B cell (primary cell): ENCODE data around the gene NOS3. TPM values are rescaled to one million over a fixed set of nuclear protein-coding genes. Genes with fewer than 3 reads are reported as not detected.

ENCODE experiments used
- ATAC-seq: fragments of 200-7000 bp; cut with Tn5 transposase; one replicate; pipeline ENCODE4 v1.10.0; 2021; ENCODE audit warnings: low read depth, mild to moderate bottlenecking, moderate number of reproducible peaks, moderate library complexity
- CTCF ChIA-PET: fragments of 350-600 bp; sonication (Branson Sonifier 250); formaldehyde crosslinking; loops from one replicate; lab custom pipeline; 2021; ENCODE audit warnings: antibody characterized with exemption, inconsistent platforms; lab: Charles Lee
- POLR2A ChIA-PET: fragments of 350-600 bp; sonication (Branson Sonifier 250); formaldehyde crosslinking; loops from one replicate; lab custom pipeline; 2021; ENCODE audit warnings: antibody characterized with exemption; lab: Charles Lee
- DNase-seq: peaks from one replicate; pipeline ENCODE4 v3.0.0; 2013
- H2AFZ ChIP-seq: 2 replicates; pipeline ENCODE4 v1.6.1; 2012; ENCODE audit warnings: mild to moderate bottlenecking, low read depth, low read length; ENCODE audit not compliant: insufficient read depth, poor library complexity, severe bottlenecking
- H3K27ac ChIP-seq, 2 donors: 1 replicate in 1 of 2; 2 replicates in 1 of 2; pipeline ENCODE4 v1.5.1; 2012 to 2013; ENCODE audit warnings: low read length in 2 of 2, mild to moderate bottlenecking in 2 of 2, moderate library complexity in 1 of 2
- H3K27me3 ChIP-seq, 4 experiments: fragments of 200-600 bp in 1 of 4; sonication (generic) in 1 of 4; replicated peaks in 1 of 4; 1 replicate in 2 of 4; 2 replicates in 2 of 4; pipeline versions ENCODE4 v1.6.1 to v1.7.0; 2013 to 2016; ENCODE audit warnings: low read length in 3 of 4, mild to moderate bottlenecking in 2 of 4, mixed read lengths in 1 of 4, moderate library complexity in 1 of 4; ENCODE audit not compliant: insufficient read depth in 4 of 4, control insufficient read depth in 3 of 4; ENCODE audit errors: control extremely low read depth in 1 of 4
- H3K36me3 ChIP-seq, 2 experiments: replicated peaks in 1 of 2; 1 replicate in 1 of 2; 2 replicates in 1 of 2; pipeline versions ENCODE4 v1.6.1 to v1.7.1; 2013; ENCODE audit warnings: low read length in 1 of 2; ENCODE audit not compliant: insufficient read depth in 2 of 2, control insufficient read depth in 1 of 2; ENCODE audit errors: control extremely low read depth in 1 of 2, extremely low read depth in 1 of 2
- H3K4me1 ChIP-seq, 2 donors: fragments of 200-600 bp in 1 of 2; sonication (generic) in 1 of 2; 1 replicate in 1 of 2; 2 replicates in 1 of 2; pipeline versions ENCODE4 v1.5.1 to v1.6.1; 2013 to 2017; ENCODE audit warnings: low read length in 2 of 2; ENCODE audit not compliant: control insufficient read depth in 2 of 2, insufficient read depth in 2 of 2
- H3K4me2 ChIP-seq: replicated peaks from 2 replicates; pipeline ENCODE3; 2012; ENCODE audit warnings: mild to moderate bottlenecking, low read depth, low read length; ENCODE audit not compliant: poor library complexity, severe bottlenecking
- H3K4me3 ChIP-seq, 5 experiments: fragments of 200-600 bp in 1 of 5; sonication (generic) in 1 of 5; 1 replicate in 3 of 5; 2 replicates in 2 of 5; pipeline versions ENCODE4 v1.5.1 to v1.7.0; 2011 to 2016; ENCODE audit warnings: low read length in 4 of 5, mild to moderate bottlenecking in 4 of 5, low read depth in 2 of 5, control low read depth in 1 of 5, moderate library complexity in 1 of 5; ENCODE audit not compliant: insufficient read depth in 1 of 5; ENCODE audit errors: control extremely low read depth in 1 of 5, extremely low read depth in 1 of 5
- H3K79me2 ChIP-seq: fragments of 200-600 bp; sonication (generic); one replicate; pipeline ENCODE4 v1.6.0; 2016; ENCODE audit warnings: low read length; ENCODE audit not compliant: control insufficient read depth, insufficient read depth
- H3K9ac ChIP-seq: fragments of 200-600 bp; sonication (generic); 2 replicates; pipeline ENCODE4 v1.6.1; 2017; ENCODE audit warnings: mild to moderate bottlenecking, low read length, moderate library complexity
- H3K9me3 ChIP-seq, 3 donors: one replicate each; pipeline versions ENCODE4 v1.6.1 to v1.7.1; 2013; ENCODE audit warnings: low read length in 2 of 3; ENCODE audit not compliant: control insufficient read depth in 2 of 3, insufficient read depth in 1 of 3; ENCODE audit errors: control extremely low read depth in 1 of 3
- H4K20me1 ChIP-seq: 2 replicates; pipeline ENCODE4 v1.6.0; 2012; ENCODE audit warnings: mild to moderate bottlenecking, low read length; ENCODE audit not compliant: insufficient read depth, control insufficient read depth, poor library complexity, severe bottlenecking
- H3K27ac Mint-ChIP-seq: one replicate; pipeline ENCODE4 v1.8.0; 2021; ENCODE audit warnings: mixed read lengths
- H3K27me3 Mint-ChIP-seq: one replicate; pipeline ENCODE4 v1.8.0; 2021; ENCODE audit warnings: mixed read lengths
- H3K4me1 Mint-ChIP-seq: one replicate; pipeline ENCODE4 v1.8.0; 2021; ENCODE audit warnings: mixed read lengths
- H3K4me3 Mint-ChIP-seq: one replicate; pipeline ENCODE4 v1.8.0; 2021; ENCODE audit warnings: mixed read lengths
- H3K9me3 Mint-ChIP-seq: one replicate; pipeline ENCODE4 v1.8.0; 2022; ENCODE audit warnings: mixed read lengths; ENCODE audit not compliant: insufficient read depth
- CTCF ChIP-seq: fragments of 200-600 bp; IDR thresholded peaks from one replicate; pipeline ENCODE4 v1.8.0; 2022; ENCODE audit warnings: antibody characterized with exemption, mild to moderate bottlenecking
- EZH2 ChIP-seq: IDR thresholded peaks from 2 replicates; pipeline ENCODE4 v1.6.1; 2012; ENCODE audit warnings: borderline replicate concordance, low read depth, mild to moderate bottlenecking, moderate library complexity, low read length; ENCODE audit not compliant: insufficient read depth, poor library complexity, severe bottlenecking
- WGBS: methylation state at CpG from one replicate; pipeline ENCODE4 v1.1.5; 2013; ENCODE audit warnings: missing lambda C conversion rate; ENCODE audit not compliant: insufficient coverage; 5-methylcytosine and 5-hydroxymethylcytosine counted together
- intact Hi-C: fragments of 100-400 bp; cut with micrococcal nuclease; formaldehyde crosslinking; loops from one replicate; pipeline ENCODE4 v1.10.0; 2022
- polyA plus RNA-seq: library from polyadenylated mRNA; depleted of rRNA; stranded (reverse); fragments of >200 nt; gene quantifications from 2 replicates; pipeline ENCODE4 v1.2.3, GENCODE V29; 2012
- total RNA-seq, 2 donors: library from RNA; stranded (reverse); fragments of 120-200 nt in 1 of 2; gene quantifications; 1 replicate in 1 of 2; 2 replicates in 1 of 2; pipeline versions ENCODE4 v1.2.3 to v1.2.4, GENCODE V29; 2013 to 2022

NOS3 gene
- total and polyA plus RNA-seq, 2 donors (not counting 1 experiment from before 2014, with no cell fraction given) = 0.39 to 0.54 TPM

- 85% methylated on average over 15 of the region's 18 CpGs for WGBS
- Mint-ChIP-seq H3K4me1 (peaks cover 2% of the 10 kb centered on the region), H3K4me3 (no peak overlapping the region), H3K27ac (no peak overlapping the region), H3K9me3 (no peaks in the 10 kb centered on the region), H3K27me3 (peaks cover 44% of the 10 kb centered on the region)
- no peak overlapping the region for H3K9ac ChIP-seq
- no peak overlapping the region for H3K4me2 ChIP-seq
- peaks cover 0 to 46% (median 5%) of the 10 kb centered on the region in 4 experiments for H3K27me3 ChIP-seq
- no peak overlapping the region for H3K27ac ChIP-seq
- POLR2A ChIA-PET = no interaction called here
- DNase-seq (no peak), ATAC-seq (no peak)
- H3K4me3 ChIP-seq = no peak overlapping the region
- H3K79me2 ChIP-seq = no peaks in the 10 kb centered on the region
- no peak overlapping the region for H2AFZ ChIP-seq
- H4K20me1 ChIP-seq = no peaks in the 10 kb centered on the region
- CTCF ChIA-PET = interaction anchor here (3.4 to 3.6 kb wide), 2 partner anchors 21 to 146 kb away, joined by 39 to 44 read pairs; no protein-coding TSS in a partner anchor
- no peak for TF ChIP-seq CTCF
- TF ChIP-seq EZH2 = no peak
- peaks cover 3 to 5% of the 10 kb centered on the region in 2 donors for H3K4me1 ChIP-seq
- H3K9me3 ChIP-seq = peaks cover 0 to 9% (median 0%) of the 10 kb centered on the region in 3 donors
- intact Hi-C loops = loop anchor here (1.0 kb wide), 2 partner anchors 22 to 54 kb away; no protein-coding TSS in a partner anchor
- H3K36me3 ChIP-seq = no peaks in the 10 kb centered on the region
Observed at GRCh38 chr7:150963707-150964559, 26.9 kb upstream of the NOS3 start.

DNA sequence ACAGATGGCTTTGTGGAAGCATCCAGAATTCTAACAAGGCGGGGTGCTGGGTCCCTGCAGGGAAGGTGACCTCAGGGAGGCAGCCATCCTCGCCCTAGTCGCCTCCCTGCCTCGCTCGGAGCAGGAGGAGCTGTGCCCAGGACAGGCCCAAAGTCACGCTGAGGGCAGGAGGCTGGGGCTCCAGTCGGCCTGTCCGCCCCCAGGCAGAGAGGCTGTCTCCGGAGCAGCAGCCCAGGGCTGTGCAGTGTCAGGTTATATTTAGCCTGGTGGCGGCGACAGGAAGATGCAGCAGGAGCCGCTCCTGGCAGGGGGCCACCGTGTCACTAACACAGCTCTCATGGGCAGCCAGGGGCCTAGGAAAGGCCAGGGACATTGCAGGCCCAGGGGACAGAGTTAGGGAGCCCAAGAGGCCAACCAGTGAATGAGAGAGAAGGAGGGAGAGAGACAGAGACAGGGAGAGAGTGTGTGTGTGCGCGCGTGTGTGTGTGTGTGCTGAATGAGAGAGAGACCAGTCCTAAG is 26.2 kb upstream of the NOS3 start:
- CTCF ChIA-PET = interaction anchor here (1.0 kb wide), 1 partner anchor 22 kb away, joined by 6 read pairs; no protein-coding TSS in a partner anchor
- no peaks in the 10 kb centered on the region for H4K20me1 ChIP-seq
- no peak overlapping the region for H3K4me3 ChIP-seq
- Mint-ChIP-seq H3K27me3 (peaks cover 36% of the 10 kb centered on the region), H3K27ac (no peak overlapping the region), H3K4me3 (no peak overlapping the region), H3K4me1 (peaks cover 2% of the 10 kb centered on the region), H3K9me3 (no peaks in the 10 kb centered on the region)
- DNase-seq (no peak), ATAC-seq (no peak)
- H2AFZ ChIP-seq = no peak overlapping the region
- H3K79me2 ChIP-seq = no peaks in the 10 kb centered on the region
- TF ChIP-seq EZH2 (no peak), CTCF (no peak)
- H3K36me3 ChIP-seq = no peaks in the 10 kb centered on the region
- POLR2A ChIA-PET = no interaction called here
- peaks cover 3 to 5% of the 10 kb centered on the region in 2 donors for H3K4me1 ChIP-seq
- intact Hi-C loops = no loop called here
- no peak overlapping the region for H3K27ac ChIP-seq
- H3K9ac ChIP-seq = no peak overlapping the region
- peaks cover 0 to 39% (median 5%) of the 10 kb centered on the region in 4 experiments for H3K27me3 ChIP-seq
- H3K9me3 ChIP-seq = peaks cover 0 to 2% (median 0%) of the 10 kb centered on the region in 3 donors
- WGBS = 34% methylated on average over 13 of the region's 16 CpGs
- H3K4me2 ChIP-seq = no peak overlapping the region
